B cell (primary cell): ENCODE data around the gene ALDH1A1. TPM values are rescaled to one million over a fixed set of nuclear protein-coding genes. Genes with fewer than 3 reads are reported as not detected.

Source experiments
- ATAC-seq: fragments of 200-7000 bp; cut with Tn5 transposase; one replicate; pipeline ENCODE4 v1.10.0; 2021; ENCODE audit warnings: low read depth, mild to moderate bottlenecking, moderate number of reproducible peaks, moderate library complexity
- CTCF ChIA-PET: fragments of 350-600 bp; sonication (Branson Sonifier 250); formaldehyde crosslinking; loops from one replicate; lab custom pipeline; 2021; ENCODE audit warnings: antibody characterized with exemption, inconsistent platforms; lab: Charles Lee
- POLR2A ChIA-PET: fragments of 350-600 bp; sonication (Branson Sonifier 250); formaldehyde crosslinking; loops from one replicate; lab custom pipeline; 2021; ENCODE audit warnings: antibody characterized with exemption; lab: Charles Lee
- DNase-seq: peaks from one replicate; pipeline ENCODE4 v3.0.0; 2013
- H2AFZ ChIP-seq: 2 replicates; pipeline ENCODE4 v1.6.1; 2012; ENCODE audit warnings: mild to moderate bottlenecking, low read depth, low read length; ENCODE audit not compliant: insufficient read depth, poor library complexity, severe bottlenecking
- H3K27ac ChIP-seq, 2 donors: 1 replicate in 1 of 2; 2 replicates in 1 of 2; pipeline ENCODE4 v1.5.1; 2012 to 2013; ENCODE audit warnings: low read length in 2 of 2, mild to moderate bottlenecking in 2 of 2, moderate library complexity in 1 of 2
- H3K27me3 ChIP-seq, 4 experiments: fragments of 200-600 bp in 1 of 4; sonication (generic) in 1 of 4; replicated peaks in 1 of 4; 1 replicate in 2 of 4; 2 replicates in 2 of 4; pipeline versions ENCODE4 v1.6.1 to v1.7.0; 2013 to 2016; ENCODE audit warnings: low read length in 3 of 4, mild to moderate bottlenecking in 2 of 4, mixed read lengths in 1 of 4, moderate library complexity in 1 of 4; ENCODE audit not compliant: insufficient read depth in 4 of 4, control insufficient read depth in 3 of 4; ENCODE audit errors: control extremely low read depth in 1 of 4
- H3K36me3 ChIP-seq, 2 experiments: replicated peaks in 1 of 2; 1 replicate in 1 of 2; 2 replicates in 1 of 2; pipeline versions ENCODE4 v1.6.1 to v1.7.1; 2013; ENCODE audit warnings: low read length in 1 of 2; ENCODE audit not compliant: insufficient read depth in 2 of 2, control insufficient read depth in 1 of 2; ENCODE audit errors: control extremely low read depth in 1 of 2, extremely low read depth in 1 of 2
- H3K4me1 ChIP-seq, 2 donors: fragments of 200-600 bp in 1 of 2; sonication (generic) in 1 of 2; 1 replicate in 1 of 2; 2 replicates in 1 of 2; pipeline versions ENCODE4 v1.5.1 to v1.6.1; 2013 to 2017; ENCODE audit warnings: low read length in 2 of 2; ENCODE audit not compliant: control insufficient read depth in 2 of 2, insufficient read depth in 2 of 2
- H3K4me2 ChIP-seq: replicated peaks from 2 replicates; pipeline ENCODE3; 2012; ENCODE audit warnings: mild to moderate bottlenecking, low read depth, low read length; ENCODE audit not compliant: poor library complexity, severe bottlenecking
- H3K4me3 ChIP-seq, 5 experiments: fragments of 200-600 bp in 1 of 5; sonication (generic) in 1 of 5; 1 replicate in 3 of 5; 2 replicates in 2 of 5; pipeline versions ENCODE4 v1.5.1 to v1.7.0; 2011 to 2016; ENCODE audit warnings: low read length in 4 of 5, mild to moderate bottlenecking in 4 of 5, low read depth in 2 of 5, control low read depth in 1 of 5, moderate library complexity in 1 of 5; ENCODE audit not compliant: insufficient read depth in 1 of 5; ENCODE audit errors: control extremely low read depth in 1 of 5, extremely low read depth in 1 of 5
- H3K79me2 ChIP-seq: fragments of 200-600 bp; sonication (generic); one replicate; pipeline ENCODE4 v1.6.0; 2016; ENCODE audit warnings: low read length; ENCODE audit not compliant: control insufficient read depth, insufficient read depth
- H3K9ac ChIP-seq: fragments of 200-600 bp; sonication (generic); 2 replicates; pipeline ENCODE4 v1.6.1; 2017; ENCODE audit warnings: mild to moderate bottlenecking, low read length, moderate library complexity
- H3K9me3 ChIP-seq, 3 donors: one replicate each; pipeline versions ENCODE4 v1.6.1 to v1.7.1; 2013; ENCODE audit warnings: low read length in 2 of 3; ENCODE audit not compliant: control insufficient read depth in 2 of 3, insufficient read depth in 1 of 3; ENCODE audit errors: control extremely low read depth in 1 of 3
- H4K20me1 ChIP-seq: 2 replicates; pipeline ENCODE4 v1.6.0; 2012; ENCODE audit warnings: mild to moderate bottlenecking, low read length; ENCODE audit not compliant: insufficient read depth, control insufficient read depth, poor library complexity, severe bottlenecking
- H3K27ac Mint-ChIP-seq: one replicate; pipeline ENCODE4 v1.8.0; 2021; ENCODE audit warnings: mixed read lengths
- H3K27me3 Mint-ChIP-seq: one replicate; pipeline ENCODE4 v1.8.0; 2021; ENCODE audit warnings: mixed read lengths
- H3K4me1 Mint-ChIP-seq: one replicate; pipeline ENCODE4 v1.8.0; 2021; ENCODE audit warnings: mixed read lengths
- H3K4me3 Mint-ChIP-seq: one replicate; pipeline ENCODE4 v1.8.0; 2021; ENCODE audit warnings: mixed read lengths
- H3K9me3 Mint-ChIP-seq: one replicate; pipeline ENCODE4 v1.8.0; 2022; ENCODE audit warnings: mixed read lengths; ENCODE audit not compliant: insufficient read depth
- CTCF ChIP-seq: fragments of 200-600 bp; IDR thresholded peaks from one replicate; pipeline ENCODE4 v1.8.0; 2022; ENCODE audit warnings: antibody characterized with exemption, mild to moderate bottlenecking
- EZH2 ChIP-seq: IDR thresholded peaks from 2 replicates; pipeline ENCODE4 v1.6.1; 2012; ENCODE audit warnings: borderline replicate concordance, low read depth, mild to moderate bottlenecking, moderate library complexity, low read length; ENCODE audit not compliant: insufficient read depth, poor library complexity, severe bottlenecking
- WGBS: methylation state at CpG from one replicate; pipeline ENCODE4 v1.1.5; 2013; ENCODE audit warnings: missing lambda C conversion rate; ENCODE audit not compliant: insufficient coverage; 5-methylcytosine and 5-hydroxymethylcytosine counted together
- intact Hi-C: fragments of 100-400 bp; cut with micrococcal nuclease; formaldehyde crosslinking; loops from one replicate; pipeline ENCODE4 v1.10.0; 2022
- polyA plus RNA-seq: library from polyadenylated mRNA; depleted of rRNA; stranded (reverse); fragments of >200 nt; gene quantifications from 2 replicates; pipeline ENCODE4 v1.2.3, GENCODE V29; 2012
- total RNA-seq, 2 donors: library from RNA; stranded (reverse); fragments of 120-200 nt in 1 of 2; gene quantifications; 1 replicate in 1 of 2; 2 replicates in 1 of 2; pipeline versions ENCODE4 v1.2.3 to v1.2.4, GENCODE V29; 2013 to 2022

The ALDH1A1 gene
- total and polyA plus RNA-seq, 2 donors (not counting 1 experiment from before 2014, with no cell fraction given): 0.43 TPM; not detected in 1

- Mint-ChIP-seq H3K27me3 (no peaks in the 10 kb centered on the region), H3K9me3 (no peaks in the 10 kb centered on the region), H3K4me1 (no peaks in the 10 kb centered on the region), H3K27ac (no peak overlapping the region), H3K4me3 (no peak overlapping the region)
- Histone ChIP-seq H3K9me3 (no peaks in the 10 kb centered on the region), H3K79me2 (no peaks in the 10 kb centered on the region), H2AFZ (no peak overlapping the region), H3K4me3 (no peak overlapping the region), H3K4me2 (no peak overlapping the region), H3K36me3 (no peaks in the 10 kb centered on the region), H3K4me1 (no peaks in the 10 kb centered on the region), H3K9ac (no peak overlapping the region), H4K20me1 (no peaks in the 10 kb centered on the region), H3K27me3 (no peaks in the 10 kb centered on the region), H3K27ac (no peak overlapping the region)
- no peak for ATAC-seq
- ChIA-PET POLR2A (no interaction called here), CTCF (no interaction called here)
- intact Hi-C loops: no loop called here
- DNase-seq: no peak
- 100% methylated on average over 1 of the region's 2 CpGs for WGBS
- TF ChIP-seq EZH2 (no peak), CTCF (no peak)
Measured at GRCh38 chr9:72977670-72978069, 24.8 kb upstream of the ALDH1A1 start.

- Histone ChIP-seq H4K20me1 (no peaks in the 10 kb centered on the region), H3K9me3 (no peaks in the 10 kb centered on the region), H3K27ac (no peak overlapping the region), H3K9ac (no peak overlapping the region), H3K27me3 (no peaks in the 10 kb centered on the region), H3K36me3 (no peaks in the 10 kb centered on the region), H2AFZ (no peak overlapping the region), H3K79me2 (no peaks in the 10 kb centered on the region), H3K4me3 (no peak overlapping the region), H3K4me2 (no peak overlapping the region), H3K4me1 (no peaks in the 10 kb centered on the region)
- Mint-ChIP-seq H3K9me3 (no peaks in the 10 kb centered on the region), H3K4me3 (no peak overlapping the region), H3K4me1 (no peaks in the 10 kb centered on the region), H3K27ac (no peak overlapping the region), H3K27me3 (no peaks in the 10 kb centered on the region)
- CTCF ChIA-PET: no interaction called here
- ATAC-seq (no peak), DNase-seq (no peak)
- POLR2A ChIA-PET: no interaction called here
- no peak for TF ChIP-seq CTCF
- no peak for TF ChIP-seq EZH2
- intact Hi-C loops: no loop called here
Measured at GRCh38 chr9:72974501-72974900, 21.6 kb upstream of the ALDH1A1 start.
